22Rv1 (cell line): ENCODE results near the gene ARHGAP25.

Experiments
- CTCF ChIP-seq: fragments of 450-650 bp; IDR thresholded peaks from 2 replicates; pipeline ENCODE4 v1.5.1; 2017; ENCODE audit warnings: mild to moderate bottlenecking
- ZFX ChIP-seq: fragments of 450-650 bp; IDR thresholded peaks from 2 replicates; pipeline ENCODE4 v1.6.1; 2017; ENCODE audit warnings: antibody characterized with exemption, borderline replicate concordance

- TF ChIP-seq CTCF (no peak), ZFX (no peak)
Measured at GRCh38 chr2:68860111-68860510, 125.5 kb downstream of the ARHGAP25 start.
